Natural killer cell (primary cell): Measurements from ENCODE around the gene PROS1. TPM values are rescaled to one million over a fixed set of nuclear protein-coding genes. Genes with fewer than 3 reads are reported as not detected.

Experiments used
- ATAC-seq, 3 donors: fragments of 150-1000 bp in 2 of 3; fragments of 200-7000 bp in 1 of 3; cut with Tn5 transposase; 1 replicate in 1 of 3; 2 replicates in 2 of 3; pipeline ENCODE4 v1.10.0; 2021; ENCODE audit warnings: mild to moderate bottlenecking in 2 of 3, moderate library complexity in 2 of 3
- DNase-seq, 2 donors: peaks; one replicate each; pipeline versions ENCODE4 v3.0.0 to v3.0.0-alpha.2; 2013 to 2021; ENCODE audit warnings: mixed read lengths in 1 of 2
- H3K27ac ChIP-seq: one replicate; pipeline ENCODE4 v1.5.1; 2013; ENCODE audit warnings: mild to moderate bottlenecking, low read length
- H3K27me3 ChIP-seq: one replicate; pipeline ENCODE4 v1.6.1; 2013; ENCODE audit warnings: low read length; ENCODE audit not compliant: control insufficient read depth, insufficient read depth
- H3K36me3 ChIP-seq: one replicate; pipeline ENCODE4 v1.6.1; 2013; ENCODE audit warnings: low read length; ENCODE audit not compliant: control insufficient read depth, insufficient read depth
- H3K4me1 ChIP-seq: one replicate; pipeline ENCODE4 v1.6.1; 2013; ENCODE audit warnings: low read length; ENCODE audit not compliant: control insufficient read depth, insufficient read depth
- H3K4me3 ChIP-seq: one replicate; pipeline ENCODE4 v1.5.1; 2013; ENCODE audit warnings: low read length
- H3K9me3 ChIP-seq: one replicate; pipeline ENCODE4 v1.6.1; 2013; ENCODE audit warnings: low read length; ENCODE audit not compliant: control insufficient read depth, insufficient read depth
- H3K27ac Mint-ChIP-seq, 2 donors: one replicate each; pipeline ENCODE4 v1.8.0; 2022; ENCODE audit warnings: mild to moderate bottlenecking in 2 of 2, mixed read lengths in 2 of 2, moderate library complexity in 1 of 2
- H3K27me3 Mint-ChIP-seq, 2 donors: one replicate each; pipeline ENCODE4 v1.8.0; 2022; ENCODE audit warnings: low read depth in 2 of 2, mixed read lengths in 2 of 2
- H3K36me3 Mint-ChIP-seq: one replicate; pipeline ENCODE4 v1.8.0; 2022; ENCODE audit warnings: mixed read lengths
- H3K4me1 Mint-ChIP-seq, 2 donors: one replicate each; pipeline ENCODE4 v1.8.0; 2022; ENCODE audit warnings: mixed read lengths in 2 of 2
- H3K4me3 Mint-ChIP-seq: one replicate; pipeline ENCODE4 v1.8.0; 2022; ENCODE audit warnings: mild to moderate bottlenecking, moderate library complexity, mixed read lengths
- H3K9me3 Mint-ChIP-seq, 2 donors: one replicate each; pipeline ENCODE4 v1.8.0; 2022; ENCODE audit warnings: mixed read lengths in 2 of 2
- CTCF ChIP-seq: fragments of 200-600 bp; IDR thresholded peaks from one replicate; pipeline ENCODE4 v1.8.0; 2022; ENCODE audit warnings: antibody characterized with exemption
- WGBS: methylation state at CpG from one replicate; pipeline ENCODE4 v1.1.7; 2013; ENCODE audit warnings: missing lambda C conversion rate; ENCODE audit not compliant: insufficient coverage; 5-methylcytosine and 5-hydroxymethylcytosine counted together
- intact Hi-C: fragments of 100-400 bp; cut with micrococcal nuclease; formaldehyde crosslinking; loops from one replicate; pipeline ENCODE4 v1.14.2; 2022
- total RNA-seq, 4 donors: library from RNA; stranded (reverse); fragments of 120-200 nt in 1 of 4; gene quantifications; one replicate each; pipeline versions ENCODE4 v1.2.3 to v1.2.4, GENCODE V29; 2013 to 2022

The PROS1 gene
- total RNA-seq, 3 donors from 2014 or later (not counting 1 experiment from before 2014, with no cell fraction given), result 0.25 to 1.4 (median 0.68) TPM

- H3K27ac ChIP-seq, result no peak overlapping the region
- no peak for TF ChIP-seq CTCF
- intact Hi-C loops, result no loop called here
- Mint-ChIP-seq H3K27ac (no peak overlapping the region), H3K36me3 (no peaks in the 10 kb centered on the region), H3K4me3 (no peak overlapping the region), H3K4me1 (no peaks in the 10 kb centered on the region), H3K9me3 (no peaks in the 10 kb centered on the region), H3K27me3 (no peaks in the 10 kb centered on the region)
- WGBS, result no CpG with 5 or more reads among the region's 1 CpG
- H3K4me3 ChIP-seq, result no peak overlapping the region
- no peak for ATAC-seq
- no peaks in the 10 kb centered on the region for H3K9me3 ChIP-seq
- no peaks in the 10 kb centered on the region for H3K27me3 ChIP-seq
- H3K36me3 ChIP-seq, result no peaks in the 10 kb centered on the region
- DNase-seq, result peak in 1 of 2 donors; percentile 3
- H3K4me1 ChIP-seq, result no peaks in the 10 kb centered on the region
Measured at GRCh38 chr3:94015025-94015424, 41.3 kb upstream of the PROS1 start.

GRCh38 chr3:94012185-94012584 is 38.5 kb upstream of the PROS1 start:
- Mint-ChIP-seq H3K27me3 (no peaks in the 10 kb centered on the region), H3K9me3 (no peaks in the 10 kb centered on the region), H3K4me1 (no peaks in the 10 kb centered on the region), H3K4me3 (no peak overlapping the region), H3K27ac (no peak overlapping the region), H3K36me3 (no peaks in the 10 kb centered on the region)
- WGBS, result 60% methylated on average over 1 of the region's 1 CpG
- intact Hi-C loops, result no loop called here
- H3K27ac ChIP-seq, result no peak overlapping the region
- DNase-seq, result no peak
- TF ChIP-seq CTCF, result no peak
- no peaks in the 10 kb centered on the region for H3K36me3 ChIP-seq
- no peak for ATAC-seq
- no peaks in the 10 kb centered on the region for H3K27me3 ChIP-seq
- no peak overlapping the region for H3K4me3 ChIP-seq
- H3K9me3 ChIP-seq, result no peaks in the 10 kb centered on the region
- no peaks in the 10 kb centered on the region for H3K4me1 ChIP-seq

GRCh38 chr3:94011233-94011711 is 37.6 kb upstream of the PROS1 start:
- Mint-ChIP-seq H3K4me3 (no peak overlapping the region), H3K9me3 (no peaks in the 10 kb centered on the region), H3K27me3 (no peaks in the 10 kb centered on the region), H3K27ac (no peak overlapping the region), H3K36me3 (no peaks in the 10 kb centered on the region), H3K4me1 (no peaks in the 10 kb centered on the region)
- Histone ChIP-seq H3K36me3 (no peaks in the 10 kb centered on the region), H3K27me3 (no peaks in the 10 kb centered on the region), H3K9me3 (no peaks in the 10 kb centered on the region), H3K4me1 (no peaks in the 10 kb centered on the region), H3K4me3 (no peak overlapping the region), H3K27ac (no peak overlapping the region)
- intact Hi-C loops, result no loop called here
- TF ChIP-seq CTCF, result no peak
- no peak for DNase-seq
- no peak for ATAC-seq
- WGBS, result 67% methylated on average over 1 of the region's 3 CpGs

- no peak for DNase-seq
- H3K4me1 ChIP-seq, result no peaks in the 10 kb centered on the region
- H3K27ac ChIP-seq, result no peak overlapping the region
- no peak overlapping the region for H3K27ac Mint-ChIP-seq
- no peaks in the 10 kb centered on the region for H3K27me3 Mint-ChIP-seq
- no peak overlapping the region for H3K4me3 ChIP-seq
- TF ChIP-seq CTCF, result no peak
- intact Hi-C loops, result no loop called here
- no peaks in the 10 kb centered on the region for H3K9me3 ChIP-seq
- no peaks in the 10 kb centered on the region for H3K9me3 Mint-ChIP-seq
- WGBS, result 100% methylated on average over 2 of the region's 2 CpGs
- ATAC-seq, result no peak
- no peaks in the 10 kb centered on the region for H3K4me1 Mint-ChIP-seq
- no peak overlapping the region for H3K4me3 Mint-ChIP-seq
- no peaks in the 10 kb centered on the region for H3K36me3 ChIP-seq
- no peaks in the 10 kb centered on the region for H3K36me3 Mint-ChIP-seq
- no peaks in the 10 kb centered on the region for H3K27me3 ChIP-seq
Measured at GRCh38 chr3:94009608-94010007, 35.9 kb upstream of the PROS1 start.
